SHP77 (cell line): Measurements from ENCODE around the gene PRMT7.

Experiments
- DNase-seq, 2 experiments: peaks; one replicate each; lab custom pipeline; 2025; lab: John Stamatoyannopoulos, UW

PRMT7 gene

GRCh38 chr16:68396481-68396880 is 85.7 kb downstream of the PRMT7 start:
- DNase-seq = peak in 1 of 2 experiments; percentile 28

- no peak for DNase-seq
These were observed 86.9 kb downstream of the PRMT7 start for GRCh38 chr16:68397710-68398201.

GRCh38 chr16:68399456-68399855 is 88.6 kb downstream of the PRMT7 start:
- DNase-seq = no peak

- no peak for DNase-seq
These were observed 89.5 kb downstream of the PRMT7 start for GRCh38 chr16:68400083-68400923.

GRCh38 chr16:68400924-68401460 is 90.2 kb downstream of the PRMT7 start:
- no peak for DNase-seq

- no peak for DNase-seq
These were observed 91.3 kb downstream of the PRMT7 start for GRCh38 chr16:68401871-68402747.

DNA sequence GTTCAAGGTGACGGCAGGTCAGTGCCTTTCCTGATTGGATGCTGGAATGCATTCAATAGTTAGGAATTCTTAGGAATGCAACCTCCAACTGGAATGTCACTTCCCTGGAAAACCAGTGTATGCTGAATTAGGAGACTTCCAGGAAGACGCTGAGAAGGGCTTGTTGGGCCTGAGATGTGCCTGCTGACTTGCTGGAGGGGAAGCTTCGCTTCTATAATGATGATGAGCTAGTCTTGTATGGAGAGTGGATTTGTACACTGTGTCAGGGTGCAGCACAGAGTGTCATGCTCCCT is 91.9 kb downstream of the PRMT7 start:
- no peak for DNase-seq

GRCh38 chr16:68403177-68403576 is 92.4 kb downstream of the PRMT7 start:
- DNase-seq = no peak

GRCh38 chr16:68403704-68404103 is 92.9 kb downstream of the PRMT7 start:
- DNase-seq = no peak

DNA sequence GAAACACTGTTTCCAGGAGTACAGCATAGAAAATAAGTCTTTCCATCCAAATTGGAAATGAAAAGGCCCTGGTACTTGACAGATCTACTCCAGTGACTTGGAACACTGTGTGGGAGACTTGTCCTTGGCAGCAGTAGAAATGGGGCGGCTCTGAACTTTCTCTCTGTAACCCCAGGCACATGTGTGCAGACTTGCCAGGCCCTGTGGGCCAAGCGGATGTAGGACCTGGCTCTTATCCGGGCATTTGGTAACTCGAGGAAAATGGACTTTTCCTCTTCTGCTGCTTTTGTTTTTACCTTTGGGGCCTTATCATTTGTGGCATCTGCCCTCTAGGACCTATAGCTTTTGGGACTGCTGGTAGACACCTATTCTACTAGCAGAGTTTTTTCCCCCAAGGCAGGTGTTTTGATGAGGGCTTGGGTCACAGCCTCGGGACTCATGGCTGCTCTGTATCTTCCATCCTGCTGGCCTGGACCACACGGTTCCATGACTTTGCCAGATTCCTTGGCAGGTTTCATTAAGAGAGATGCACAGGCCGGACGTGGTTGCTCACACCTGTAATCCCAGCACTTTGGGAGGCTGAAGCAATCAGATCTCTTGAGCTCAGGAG is 94.0 kb downstream of the PRMT7 start:
- no peak for DNase-seq

DNA sequence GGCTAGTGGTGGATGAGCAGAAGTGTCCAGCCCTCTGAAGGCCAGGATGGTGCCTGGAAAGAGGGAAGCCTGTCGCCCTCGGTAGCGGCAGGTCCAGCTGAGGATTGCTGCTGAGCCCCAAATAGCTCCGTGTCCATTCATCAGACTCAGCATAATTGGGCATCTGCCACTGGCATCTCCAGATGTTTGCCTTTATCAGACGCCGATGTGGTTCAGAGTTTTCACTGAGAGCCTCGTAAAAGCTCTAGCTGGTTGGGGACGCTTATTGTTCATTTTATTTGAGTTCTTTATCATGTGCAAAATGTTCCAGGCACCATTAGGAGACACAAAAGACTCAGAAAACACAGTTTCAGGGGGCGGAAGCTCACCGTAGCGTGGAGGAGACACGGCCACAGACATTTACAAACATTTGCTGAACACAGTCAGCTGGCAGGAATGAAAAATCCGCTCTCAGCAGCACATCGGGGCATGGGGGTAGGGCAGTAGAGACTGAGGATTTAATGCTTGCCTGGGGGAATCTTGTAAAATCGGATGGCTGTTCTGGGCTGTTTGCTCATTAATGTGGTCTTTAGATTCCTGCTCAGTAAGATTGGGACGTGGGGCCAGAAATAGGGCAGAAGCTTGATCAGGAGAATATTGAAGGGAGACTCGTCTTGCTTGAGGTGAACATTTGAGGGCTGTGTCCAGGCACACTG is 95.8 kb downstream of the PRMT7 start:
- DNase-seq = no peak
